ENCODE data around the gene PEMT. TPM values are rescaled to one million over a fixed set of nuclear protein-coding genes. Genes with fewer than 3 reads are reported as not detected.

PEMT gene
- total and polyA plus RNA-seq, 4 donors: 18.7 to 59.1 (median 34.4) TPM

- 81 to 88% methylated on average over 9 of the region's 9 CpGs for WGBS, 2 donors
- Histone ChIP-seq H3K4me1 (ENCODE audit: control insufficient read depth in 5 of 5, insufficient read depth in 5 of 5, low read length in 5 of 5) (peaks cover 0 to 2% (median 0%) of the 10 kb centered on the region in 5 donors), H3K9ac (ENCODE audit: insufficient read depth in 1 of 2, low read length in 2 of 2) (no peak overlapping the region), H3K27ac (ENCODE audit: low read depth in 1 of 2, low read length in 1 of 2) (no peak overlapping the region), H3K36me3 (ENCODE audit: control insufficient read depth in 4 of 4, insufficient read depth in 4 of 4, low read length in 4 of 4) (no peaks in the 10 kb centered on the region), H3K27me3 (ENCODE audit: control insufficient read depth in 3 of 3, insufficient read depth in 3 of 3, low read length in 2 of 3) (no peaks in the 10 kb centered on the region), H3K9me3 (ENCODE audit: control insufficient read depth in 4 of 4, insufficient read depth in 3 of 4, low read length in 3 of 4) (no peaks in the 10 kb centered on the region), H3K4me3 (no peak overlapping the region)
- no peak for TF ChIP-seq CTCF (IDR thresholded peaks at IDR 0.05; ENCODE audit: control extremely low read depth, extremely low read depth)
- DNase-seq: no peak
- no peak for ATAC-seq (ENCODE audit: insufficient read depth, low FRiP score)
Measured at GRCh38 chr17:17612085-17613022, 20.8 kb upstream of the PEMT start.

GRCh38 chr17:17609121-17609520 is 17.6 kb upstream of the PEMT start:
- Histone ChIP-seq H3K9me3 (ENCODE audit: control insufficient read depth in 4 of 4, insufficient read depth in 3 of 4, low read length in 3 of 4) (no peaks in the 10 kb centered on the region), H3K27me3 (ENCODE audit: control insufficient read depth in 3 of 3, insufficient read depth in 3 of 3, low read length in 2 of 3) (no peaks in the 10 kb centered on the region), H3K4me3 (no peak overlapping the region), H3K4me1 (ENCODE audit: control insufficient read depth in 5 of 5, insufficient read depth in 5 of 5, low read length in 5 of 5) (peaks cover 0 to 6% (median 0%) of the 10 kb centered on the region in 5 donors), H3K36me3 (ENCODE audit: control insufficient read depth in 4 of 4, insufficient read depth in 4 of 4, low read length in 4 of 4) (no peaks in the 10 kb centered on the region), H3K27ac (ENCODE audit: low read depth in 1 of 2, low read length in 1 of 2) (no peak overlapping the region), H3K9ac (ENCODE audit: insufficient read depth in 1 of 2, low read length in 2 of 2) (no peak overlapping the region)
- TF ChIP-seq CTCF (IDR thresholded peaks at IDR 0.05; ENCODE audit: control extremely low read depth, extremely low read depth): no peak
- DNase-seq (no peak), ATAC-seq (ENCODE audit: insufficient read depth, low FRiP score) (no peak)
- WGBS, 2 donors: 94 to 95% methylated on average over 4 of the region's 4 CpGs

GRCh38 chr17:17606416-17607000 is 15.0 kb upstream of the PEMT start:
- no peak overlapping the region for H3K9ac ChIP-seq (ENCODE audit: insufficient read depth in 1 of 2, low read length in 2 of 2)

More at GRCh38 chr17:17606416-17607000, 15.0 kb upstream of the PEMT start:
- 61 to 76% methylated on average over 7 of the region's 7 CpGs for WGBS, 2 donors
- ATAC-seq (ENCODE audit: insufficient read depth, low FRiP score) (no peak), DNase-seq (no peak)
- Histone ChIP-seq H3K4me3 (no peak overlapping the region), H3K27me3 (ENCODE audit: control insufficient read depth in 3 of 3, insufficient read depth in 3 of 3, low read length in 2 of 3) (no peaks in the 10 kb centered on the region), H3K4me1 (ENCODE audit: control insufficient read depth in 5 of 5, insufficient read depth in 5 of 5, low read length in 5 of 5) (peaks cover 0 to 4% (median 0%) of the 10 kb centered on the region in 5 donors), H3K36me3 (ENCODE audit: control insufficient read depth in 4 of 4, insufficient read depth in 4 of 4, low read length in 4 of 4) (no peaks in the 10 kb centered on the region), H3K27ac (ENCODE audit: low read depth in 1 of 2, low read length in 1 of 2) (no peak overlapping the region), H3K9me3 (ENCODE audit: control insufficient read depth in 4 of 4, insufficient read depth in 3 of 4, low read length in 3 of 4) (no peaks in the 10 kb centered on the region)
- no peak for TF ChIP-seq CTCF (IDR thresholded peaks at IDR 0.05; ENCODE audit: control extremely low read depth, extremely low read depth)

Measured in lung (tissue), 12 donors.